ENCODE measurements around the gene CLEC16A. TPM values are rescaled to one million over a fixed set of nuclear protein-coding genes. Genes with fewer than 3 reads are reported as not detected.

The CLEC16A gene
- total RNA-seq, 2 experiments from 2014 or later: 36.5 to 55.9 TPM

DNA sequence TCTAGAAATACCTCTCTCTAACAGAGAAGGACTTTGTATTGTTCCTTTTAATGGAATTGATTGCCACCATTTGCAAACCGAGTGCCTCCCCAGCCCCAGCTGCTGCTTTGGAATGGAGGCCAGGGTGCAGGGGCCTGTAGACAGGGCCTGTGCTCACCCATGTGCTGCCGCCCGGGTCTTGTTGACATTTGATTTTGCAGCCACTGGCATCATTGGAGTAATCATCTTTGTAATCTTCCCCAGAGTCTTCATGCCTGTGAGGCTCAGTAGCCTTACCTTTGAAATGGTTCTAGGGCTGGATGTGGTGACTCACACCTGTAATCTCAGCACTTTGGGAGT, 119.8 kb downstream of the CLEC16A start:
- peaks cover 41% of the 10 kb centered on the region for H3K4me1 Mint-ChIP-seq
- DNase-seq (no peak), ATAC-seq (no peak)
- peak overlapping the region; percentile 3 for H3K27ac Mint-ChIP-seq
- no peak overlapping the region for H3K4me3 Mint-ChIP-seq
- no peaks in the 10 kb centered on the region for H3K27me3 Mint-ChIP-seq
- CTCF ChIA-PET: interaction anchor here (1.5 kb wide), 1 partner anchor 11 kb away, joined by 3 read pairs; no protein-coding TSS in a partner anchor
- peaks cover 35% of the 10 kb centered on the region for H3K36me3 Mint-ChIP-seq
- H3K9me3 Mint-ChIP-seq (ENCODE audit: low read depth): no peaks in the 10 kb centered on the region

- no peak for ATAC-seq
- CTCF ChIA-PET: interaction anchor here (1.5 kb wide), 1 partner anchor 10 kb away, joined by 3 read pairs; no protein-coding TSS in a partner anchor
- no peak overlapping the region for H3K27ac Mint-ChIP-seq
- peaks cover 32% of the 10 kb centered on the region for H3K36me3 Mint-ChIP-seq
- H3K4me3 Mint-ChIP-seq: no peak overlapping the region
- H3K27me3 Mint-ChIP-seq: no peaks in the 10 kb centered on the region
- H3K9me3 Mint-ChIP-seq (ENCODE audit: low read depth): no peaks in the 10 kb centered on the region
- H3K4me1 Mint-ChIP-seq: peaks cover 36% of the 10 kb centered on the region
- no peak for DNase-seq
Observed at GRCh38 chr16:11064851-11065250, 120.5 kb downstream of the CLEC16A start.

GRCh38 chr16:11066261-11066870, 122.0 kb downstream of the CLEC16A start:
- no peak for ATAC-seq
- no peaks in the 10 kb centered on the region for H3K27me3 Mint-ChIP-seq
- H3K4me3 Mint-ChIP-seq: no peak overlapping the region
- peaks cover 35% of the 10 kb centered on the region for H3K36me3 Mint-ChIP-seq
- peaks cover 41% of the 10 kb centered on the region for H3K4me1 Mint-ChIP-seq
- H3K9me3 Mint-ChIP-seq (ENCODE audit: low read depth): no peaks in the 10 kb centered on the region
- no peak for DNase-seq
- H3K27ac Mint-ChIP-seq: no peak overlapping the region
- CTCF ChIA-PET: interaction anchor here (1.1 kb wide), 1 partner anchor 10 kb away, joined by 3 read pairs; no protein-coding TSS in a partner anchor

DNA sequence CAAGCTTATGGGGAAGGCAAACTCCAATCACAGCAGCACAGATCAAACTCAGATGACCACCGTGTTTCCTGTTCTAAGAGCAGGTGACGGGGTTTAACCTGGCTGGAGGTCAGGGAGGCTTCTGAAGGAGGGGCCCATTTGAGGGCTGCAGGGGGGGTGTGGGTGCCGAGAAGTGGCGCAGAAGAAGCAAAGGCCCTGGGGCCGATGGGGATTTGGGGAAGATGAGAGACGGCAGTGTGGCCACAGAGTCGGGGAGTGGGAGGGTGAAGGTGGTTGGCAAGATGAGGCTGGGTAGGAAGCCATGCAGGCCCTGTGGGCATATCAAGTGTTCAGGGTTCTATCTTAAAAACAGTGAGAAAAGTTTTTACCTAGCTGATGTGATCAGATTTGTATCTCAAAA, 122.9 kb downstream of the CLEC16A start:
- Mint-ChIP-seq H3K9me3 (ENCODE audit: low read depth) (no peaks in the 10 kb centered on the region), H3K4me3 (no peak overlapping the region), H3K36me3 (peaks cover 32% of the 10 kb centered on the region), H3K4me1 (peaks cover 43% of the 10 kb centered on the region), H3K27ac (no peak overlapping the region), H3K27me3 (no peaks in the 10 kb centered on the region)
- CTCF ChIA-PET: interaction anchor here (0.8 to 1.6 kb wide), 2 partner anchors 12 to 117 kb away, joined by 3 to 4 read pairs; no protein-coding TSS in a partner anchor
- ATAC-seq (no peak), DNase-seq (no peak)

DNA sequence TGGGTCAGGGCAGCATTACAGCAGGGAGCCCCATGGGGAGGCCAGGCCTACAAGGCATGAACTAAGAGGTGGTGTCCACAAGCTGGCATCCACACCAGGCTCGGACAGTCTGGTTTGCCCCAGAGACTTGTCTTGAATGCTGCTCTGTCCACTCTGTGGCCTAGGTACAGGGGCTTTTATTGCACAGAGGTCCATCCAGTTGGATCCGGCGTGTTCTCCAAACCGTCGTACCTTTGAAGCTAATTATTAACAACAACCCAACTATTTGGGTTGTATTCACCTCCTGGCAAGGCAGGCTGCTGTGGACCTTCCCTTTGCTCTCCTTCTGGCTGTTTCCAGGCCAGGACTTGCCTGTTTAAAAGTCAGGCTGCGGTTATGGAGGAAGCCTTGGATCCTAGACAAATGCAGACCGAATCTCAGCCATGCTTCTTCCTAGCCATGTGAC, 123.4 kb downstream of the CLEC16A start:
- H3K9me3 Mint-ChIP-seq (ENCODE audit: low read depth): no peaks in the 10 kb centered on the region
- H3K27ac Mint-ChIP-seq: no peak overlapping the region
- peaks cover 33% of the 10 kb centered on the region for H3K36me3 Mint-ChIP-seq
- CTCF ChIA-PET: interaction anchor here (0.8 to 1.6 kb wide), 4 partner anchors 12 to 117 kb away, joined by 3 to 5 read pairs (median 4); no protein-coding TSS in a partner anchor
- DNase-seq (no peak), ATAC-seq (no peak)
- no peaks in the 10 kb centered on the region for H3K27me3 Mint-ChIP-seq
- H3K4me3 Mint-ChIP-seq: no peak overlapping the region
- H3K4me1 Mint-ChIP-seq: peaks cover 48% of the 10 kb centered on the region

DNA sequence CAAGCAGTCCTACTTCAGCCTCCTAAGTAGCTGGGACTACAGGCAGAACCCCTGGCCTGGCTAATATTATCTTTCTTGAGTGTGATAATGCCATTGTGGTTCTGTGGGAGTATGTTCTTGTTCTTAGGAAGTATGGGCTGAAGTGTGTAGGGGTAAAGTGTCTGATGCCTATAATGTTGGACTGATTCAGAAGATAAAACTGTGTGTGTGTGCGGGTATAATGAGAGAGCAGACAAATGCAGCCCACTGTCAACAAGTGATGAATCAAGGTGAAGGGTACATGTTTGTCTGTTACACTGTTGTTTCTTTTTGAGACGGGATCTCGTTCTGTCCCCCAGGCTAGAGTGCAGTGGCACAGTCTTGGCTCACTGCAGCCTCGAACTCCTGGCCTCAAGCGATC, 127.5 kb downstream of the CLEC16A start:
- CTCF ChIA-PET: interaction anchor here (0.7 to 3.0 kb wide), 3 partner anchors 14 to 108 kb away, joined by 3 to 8 read pairs (median 6); no protein-coding TSS in a partner anchor
- no peak overlapping the region for H3K4me3 Mint-ChIP-seq
- H3K4me1 Mint-ChIP-seq: peaks cover 69% of the 10 kb centered on the region
- H3K27me3 Mint-ChIP-seq: no peaks in the 10 kb centered on the region
- H3K27ac Mint-ChIP-seq: peak overlapping the region; percentile 83
- peaks cover 30% of the 10 kb centered on the region for H3K36me3 Mint-ChIP-seq
- ATAC-seq: no peak
- DNase-seq: no peak
- H3K9me3 Mint-ChIP-seq (ENCODE audit: low read depth): no peaks in the 10 kb centered on the region

DNA sequence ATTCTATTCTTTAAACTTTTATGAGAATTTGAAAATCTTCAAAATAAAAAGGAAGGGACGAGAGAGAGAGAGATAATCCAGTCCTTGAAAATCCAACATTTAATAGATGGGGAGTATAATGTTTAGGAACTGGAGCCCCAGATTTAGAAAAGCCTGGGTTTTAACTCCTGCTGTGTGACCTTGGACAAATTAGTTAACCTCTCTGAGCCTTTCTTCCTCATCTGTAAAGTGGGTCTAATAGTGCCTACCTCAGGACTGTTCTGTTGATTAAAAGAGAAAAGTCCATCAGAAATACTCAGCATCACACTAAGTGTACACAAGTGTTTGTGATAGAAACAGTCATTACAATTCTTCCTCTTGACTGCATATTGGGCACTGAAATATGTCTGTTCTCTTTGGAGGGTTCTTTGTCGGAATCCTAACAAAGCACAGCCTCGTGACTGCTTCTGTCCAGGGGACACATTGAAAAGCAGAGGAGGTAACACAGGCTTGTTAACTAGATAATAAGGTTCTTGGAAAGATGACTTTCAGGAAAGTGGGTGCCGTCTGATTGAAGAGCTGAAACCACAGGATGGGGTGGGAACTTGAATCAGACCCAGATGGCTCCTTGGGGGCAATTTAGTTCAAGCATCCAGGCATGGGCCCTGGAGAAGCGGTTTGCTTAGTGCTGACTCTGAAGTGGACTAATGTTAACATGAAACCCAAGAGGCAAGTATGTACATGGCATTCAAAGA, 128.2 kb downstream of the CLEC16A start:
- Mint-ChIP-seq H3K36me3 (peaks cover 30% of the 10 kb centered on the region), H3K4me3 (no peak overlapping the region), H3K9me3 (ENCODE audit: low read depth) (no peaks in the 10 kb centered on the region), H3K27ac (peak overlapping the region; percentile 83), H3K27me3 (no peaks in the 10 kb centered on the region), H3K4me1 (peaks cover 72% of the 10 kb centered on the region)
- CTCF ChIA-PET: interaction anchor here (1.0 to 3.0 kb wide), 3 partner anchors 15 to 109 kb away, joined by 3 to 8 read pairs (median 3); no protein-coding TSS in a partner anchor
- DNase-seq (no peak), ATAC-seq (no peak)

GRCh38 chr16:11073407-11073999, 129.1 kb downstream of the CLEC16A start:
- CTCF ChIA-PET: interaction anchor here (1.0 to 3.0 kb wide), 4 partner anchors 16 to 110 kb away, joined by 3 to 8 read pairs (median 3); no protein-coding TSS in a partner anchor
- Mint-ChIP-seq H3K27ac (peak overlapping the region; percentile 83), H3K9me3 (ENCODE audit: low read depth) (no peaks in the 10 kb centered on the region), H3K4me3 (no peak overlapping the region), H3K4me1 (peaks cover 79% of the 10 kb centered on the region), H3K27me3 (no peaks in the 10 kb centered on the region), H3K36me3 (peaks cover 36% of the 10 kb centered on the region)
- ATAC-seq (no peak), DNase-seq (no peak)

GRCh38 chr16:11074131-11074530, 129.8 kb downstream of the CLEC16A start:
- no peak for ATAC-seq
- DNase-seq: no peak
- peaks cover 36% of the 10 kb centered on the region for H3K36me3 Mint-ChIP-seq
- CTCF ChIA-PET: interaction anchor here (0.9 to 3.0 kb wide), 7 partner anchors 9 to 110 kb away, joined by 3 to 8 read pairs (median 3); no protein-coding TSS in a partner anchor
- no peaks in the 10 kb centered on the region for H3K27me3 Mint-ChIP-seq
- H3K4me3 Mint-ChIP-seq: no peak overlapping the region
- no peaks in the 10 kb centered on the region for H3K9me3 Mint-ChIP-seq (ENCODE audit: low read depth)
- peak overlapping the region; percentile 83 for H3K27ac Mint-ChIP-seq
- peaks cover 84% of the 10 kb centered on the region for H3K4me1 Mint-ChIP-seq

DNA sequence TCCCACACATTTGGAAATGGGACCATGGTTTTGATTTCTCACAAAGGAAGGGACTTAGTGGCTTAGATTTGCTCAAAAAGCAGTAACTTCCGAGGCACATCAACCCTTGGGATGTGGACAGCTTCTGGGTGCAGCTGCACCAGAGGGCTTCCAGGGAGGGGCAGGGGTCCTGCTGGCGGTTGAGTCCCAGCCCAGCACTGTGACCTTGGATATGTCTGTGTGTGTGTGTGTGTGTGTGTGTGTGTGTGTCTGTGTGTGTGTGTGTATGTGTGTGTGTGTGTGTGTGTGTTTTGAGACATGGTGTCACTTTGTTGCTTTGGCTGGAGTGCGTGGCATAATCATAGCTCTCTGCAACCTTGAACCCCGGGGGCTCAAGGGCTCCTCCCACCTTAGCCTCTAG, 130.8 kb downstream of the CLEC16A start:
- CTCF ChIA-PET: interaction anchor here (1.0 to 2.0 kb wide), 9 partner anchors 8 to 111 kb away, joined by 3 to 8 read pairs (median 5); no protein-coding TSS in a partner anchor
- Mint-ChIP-seq H3K27me3 (no peaks in the 10 kb centered on the region), H3K9me3 (ENCODE audit: low read depth) (no peaks in the 10 kb centered on the region), H3K27ac (peak overlapping the region; percentile 82), H3K4me1 (peaks cover 94% of the 10 kb centered on the region), H3K36me3 (peaks cover 36% of the 10 kb centered on the region), H3K4me3 (no peak overlapping the region)
- DNase-seq: no peak
- ATAC-seq: no peak

DNA sequence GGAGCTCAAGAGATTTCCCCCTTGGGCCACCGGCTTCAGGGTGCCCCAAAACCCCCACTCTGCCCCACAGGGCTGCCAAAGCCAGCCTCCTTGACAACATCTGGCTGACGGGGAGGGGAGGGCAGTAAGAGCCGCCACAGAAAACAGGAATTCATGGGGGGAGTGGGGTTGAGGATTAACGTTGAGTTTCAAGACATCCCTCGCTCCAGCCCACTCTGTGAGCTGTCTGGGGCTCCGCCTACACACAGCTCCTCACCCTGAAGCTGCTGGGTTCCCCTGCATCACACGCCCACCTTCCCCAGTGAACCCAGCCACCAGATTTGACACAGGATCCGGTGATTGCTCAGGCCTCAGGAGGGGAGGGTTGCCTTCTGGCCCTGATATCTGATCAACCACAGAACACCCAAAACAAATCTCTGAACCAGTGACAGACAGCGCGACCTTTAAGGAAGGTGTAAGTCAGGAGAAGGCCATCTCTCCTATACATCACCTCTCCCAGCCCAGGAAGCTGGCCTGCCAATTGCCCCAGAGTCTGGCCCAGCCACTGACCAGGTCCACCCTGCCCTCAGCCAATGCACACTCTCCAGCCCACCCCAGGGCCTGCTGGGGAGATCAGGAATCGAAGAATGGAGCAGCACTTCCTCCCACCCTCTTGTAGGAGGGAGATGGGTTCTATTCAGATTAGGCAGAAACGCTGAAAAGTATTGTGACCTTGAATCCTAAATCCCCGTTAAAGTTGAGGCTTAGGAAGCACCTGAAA, 132.1 kb downstream of the CLEC16A start:
- CTCF ChIA-PET: interaction anchor here (0.8 to 2.0 kb wide), 8 partner anchors 11 to 112 kb away, joined by 3 to 8 read pairs (median 4); no protein-coding TSS in a partner anchor
- H3K36me3 Mint-ChIP-seq: peaks cover 29% of the 10 kb centered on the region

GRCh38 chr16:11078812-11079459, 134.6 kb downstream of the CLEC16A start:
- Mint-ChIP-seq H3K27ac (peak overlapping the region; percentile 85), H3K9me3 (ENCODE audit: low read depth) (no peaks in the 10 kb centered on the region), H3K36me3 (peaks cover 20% of the 10 kb centered on the region), H3K4me3 (no peak overlapping the region), H3K27me3 (no peaks in the 10 kb centered on the region), H3K4me1 (peaks cover 96% of the 10 kb centered on the region)
- CTCF ChIA-PET: interaction anchor here (1.0 to 1.5 kb wide), 3 partner anchors 11 to 277 kb away, joined by 3 to 4 read pairs (median 3); no protein-coding TSS in a partner anchor
- no peak for ATAC-seq
- DNase-seq: no peak

More for the DNA sequence above, 132.1 kb downstream of the CLEC16A start:
- Mint-ChIP-seq H3K9me3 (ENCODE audit: low read depth) (no peaks in the 10 kb centered on the region), H3K4me1 (peaks cover 96% of the 10 kb centered on the region), H3K27me3 (no peaks in the 10 kb centered on the region), H3K27ac (peak overlapping the region; percentile 82), H3K4me3 (no peak overlapping the region)
- DNase-seq (peak; percentile 89), ATAC-seq (peak; percentile 85)

Data from activated CD8-positive, alpha-beta memory T cell treated with anti-CD3 and anti-CD28 coated beads, Interleukin-2, amount 10 ng/mL, durations not matched to agents 7 days and 5 days (primary cell).